Endothelial cell of umbilical vein (primary cell): ENCODE results near the gene ACP3. TPM values are rescaled to one million over a fixed set of nuclear protein-coding genes. Genes with fewer than 3 reads are reported as not detected.

Experiments used
- BruUV-seq: library from RNA; stranded (reverse); fragments of 400-500 nt; replicated peaks from 2 replicates; lab custom pipeline; 2021; lab: Mats Ljungman, UMichigan
- CTCF ChIA-PET: fragments of 300-600, 350-600 bp; sonication (Branson Sonifier 250); formaldehyde crosslinking; loops from one replicate; lab custom pipeline; 2021; ENCODE audit warnings: antibody characterized with exemption, inconsistent platforms; lab: Charles Lee
- POLR2A ChIA-PET: fragments of 300-600, 350-600 bp; sonication (Branson Sonifier 250); formaldehyde crosslinking; loops from one replicate; lab custom pipeline; 2021; ENCODE audit warnings: antibody characterized with exemption, inconsistent platforms; lab: Charles Lee
- DNase-seq: peaks from one replicate; pipeline ENCODE4 v3.0.0-alpha.2; 2011; ENCODE audit warnings: low read depth, low spot score
- FAIRE-seq: peaks from 2 replicates; lab custom pipeline; 2011; peaks lifted over from hg19 to GRCh38; lab: Jason Lieb, UNC
- H2AFZ ChIP-seq: 2 replicates; pipeline ENCODE4 v1.6.0; 2012; ENCODE audit warnings: low read depth, low read length, control low read depth, inconsistent platforms
- H3K27ac ChIP-seq: 2 replicates; pipeline ENCODE4 v1.5.1; 2011; ENCODE audit warnings: low read depth, mild to moderate bottlenecking, control low read depth, low read length, moderate library complexity; ENCODE audit not compliant: insufficient read depth
- H3K27me3 ChIP-seq, 2 experiments: 2 replicates each; pipeline versions ENCODE4 v1.6.0 to v1.6.1; 2011; ENCODE audit warnings: low read length in 2 of 2, mixed read lengths in 1 of 2; ENCODE audit not compliant: control insufficient read depth in 2 of 2, insufficient read depth in 2 of 2
- H3K36me3 ChIP-seq, 2 experiments: 2 replicates in 1 of 2; 3 replicates in 1 of 2; pipeline ENCODE4 v1.5.1; 2011; ENCODE audit warnings: low read length in 2 of 2, mild to moderate bottlenecking in 1 of 2, moderate library complexity in 1 of 2; ENCODE audit not compliant: control insufficient read depth in 2 of 2, insufficient read depth in 2 of 2; ENCODE audit errors: extremely low read depth in 1 of 2
- H3K4me1 ChIP-seq: 3 replicates; pipeline ENCODE4 v1.5.1; 2011; ENCODE audit warnings: mild to moderate bottlenecking, low read length; ENCODE audit not compliant: control insufficient read depth, insufficient read depth; ENCODE audit errors: extremely low read depth
- H3K4me2 ChIP-seq: 2 replicates; pipeline ENCODE4 v1.6.1; 2011; ENCODE audit warnings: low read length, control low read depth, mixed read lengths; ENCODE audit not compliant: insufficient read depth
- H3K4me3 ChIP-seq, 3 experiments: fragments of 200-600 bp in 1 of 3; sonication (generic), shearing (Covaris generic) in 1 of 3; replicated peaks in 1 of 3; 2 replicates each; pipeline ENCODE4 v1.5.1; 2011 to 2016; ENCODE audit warnings: control low read depth in 3 of 3, low read length in 3 of 3, mild to moderate bottlenecking in 2 of 3, inconsistent platforms in 1 of 3, low read depth in 1 of 3, moderate library complexity in 1 of 3; ENCODE audit not compliant: insufficient read depth in 1 of 3
- H3K79me2 ChIP-seq: 2 replicates; pipeline ENCODE4 v1.6.0; 2012; ENCODE audit warnings: low read length, inconsistent platforms; ENCODE audit not compliant: control insufficient read depth, insufficient read depth
- H3K9ac ChIP-seq: replicated peaks from 2 replicates; pipeline ENCODE3; 2011; ENCODE audit warnings: low read length, control low read depth; ENCODE audit not compliant: insufficient read depth; ENCODE audit errors: extremely low read depth
- H3K9me1 ChIP-seq: replicated peaks from 3 replicates; pipeline ENCODE4 v1.6.0; 2011; ENCODE audit warnings: mild to moderate bottlenecking, low read length; ENCODE audit not compliant: control insufficient read depth, insufficient read depth; ENCODE audit errors: extremely low read depth
- H3K9me3 ChIP-seq: replicated peaks from 2 replicates; pipeline ENCODE4 v1.5.1; 2012; ENCODE audit warnings: low read length, inconsistent platforms; ENCODE audit not compliant: control insufficient read depth, insufficient read depth
- H4K20me1 ChIP-seq: replicated peaks from 2 replicates; pipeline ENCODE3; 2011; ENCODE audit warnings: mild to moderate bottlenecking, low read length; ENCODE audit not compliant: control insufficient read depth, insufficient read depth; ENCODE audit errors: extremely low read depth
- EZH2 ChIP-seq: IDR thresholded peaks from 2 replicates; pipeline ENCODE4 v1.6.1; 2012; ENCODE audit warnings: borderline replicate concordance, low read depth, mild to moderate bottlenecking, moderate library complexity, low read length, inconsistent platforms; ENCODE audit not compliant: severe bottlenecking
- GATA2 ChIP-seq: IDR thresholded peaks from 2 replicates; pipeline ENCODE4 v1.7.0; 2011; ENCODE audit warnings: low read depth, mild to moderate bottlenecking, moderate library complexity, mixed read lengths, low read length; ENCODE audit not compliant: insufficient read length, insufficient read depth
- MYC ChIP-seq: IDR thresholded peaks from one replicate; pipeline ENCODE4 v1.6.1; 2011; ENCODE audit warnings: mild to moderate bottlenecking, low read depth, low read length
- dilution Hi-C: fragments of 300-500 bp; cut with MboI; formaldehyde crosslinking; loops from one replicate; pipeline ENCODE4 v1.15.0; 2019; ENCODE audit warnings: low sequenced_read_pairs; ENCODE audit not compliant: extremely low pct_ligation_motif_present
- intact Hi-C: fragments of 100-400 bp; cut with micrococcal nuclease; formaldehyde crosslinking; loops from one replicate; pipeline ENCODE4 v1.10.0; 2022
- polyA plus RNA-seq, 4 experiments: library from polyadenylated mRNA; depleted of rRNA in 3 of 4; stranded (reverse) in 3 of 4; unstranded in 1 of 4; fragments of >200 nt; gene quantifications; 2 replicates each; pipeline versions ENCODE4 v1.2.1 to v1.2.3, GENCODE V29; 2011 to 2012; ENCODE audit warnings: missing spikeins in 1 of 4
- total RNA-seq: library from RNA; stranded (reverse); gene quantifications from 2 replicates; pipeline ENCODE4 v1.2.3, GENCODE V29; 2021
- TF ChIP-seq, protein P1 (sequence below), 2 donors: IDR thresholded peaks; 1 replicate in 1 of 2; 2 replicates in 1 of 2; pipeline ENCODE4 v1.5.1; 2011; ENCODE audit warnings: low read length in 2 of 2, mild to moderate bottlenecking in 2 of 2, moderate library complexity in 2 of 2, control low read depth in 1 of 2, inconsistent platforms in 1 of 2, low read depth in 1 of 2; ENCODE audit not compliant: insufficient read depth in 1 of 2; ENCODE audit errors: extremely low read depth in 1 of 2

ACP3 gene
- total and polyA plus RNA-seq, 2 donors (not counting 3 experiments of a cell fraction or from before 2014, with no cell fraction given), result not detected

GRCh38 chr3:132352556-132353143, 35.4 kb downstream of the ACP3 start:
- DNase-seq, result peak; percentile 77
- no peaks in the 10 kb centered on the region for H3K36me3 ChIP-seq
- TF ChIP-seq MYC (no peak), EZH2 (no peak), GATA2 (peak; percentile 34)
- TF ChIP-seq, protein P1, sequence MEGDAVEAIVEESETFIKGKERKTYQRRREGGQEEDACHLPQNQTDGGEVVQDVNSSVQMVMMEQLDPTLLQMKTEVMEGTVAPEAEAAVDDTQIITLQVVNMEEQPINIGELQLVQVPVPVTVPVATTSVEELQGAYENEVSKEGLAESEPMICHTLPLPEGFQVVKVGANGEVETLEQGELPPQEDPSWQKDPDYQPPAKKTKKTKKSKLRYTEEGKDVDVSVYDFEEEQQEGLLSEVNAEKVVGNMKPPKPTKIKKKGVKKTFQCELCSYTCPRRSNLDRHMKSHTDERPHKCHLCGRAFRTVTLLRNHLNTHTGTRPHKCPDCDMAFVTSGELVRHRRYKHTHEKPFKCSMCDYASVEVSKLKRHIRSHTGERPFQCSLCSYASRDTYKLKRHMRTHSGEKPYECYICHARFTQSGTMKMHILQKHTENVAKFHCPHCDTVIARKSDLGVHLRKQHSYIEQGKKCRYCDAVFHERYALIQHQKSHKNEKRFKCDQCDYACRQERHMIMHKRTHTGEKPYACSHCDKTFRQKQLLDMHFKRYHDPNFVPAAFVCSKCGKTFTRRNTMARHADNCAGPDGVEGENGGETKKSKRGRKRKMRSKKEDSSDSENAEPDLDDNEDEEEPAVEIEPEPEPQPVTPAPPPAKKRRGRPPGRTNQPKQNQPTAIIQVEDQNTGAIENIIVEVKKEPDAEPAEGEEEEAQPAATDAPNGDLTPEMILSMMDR (IDR thresholded peaks at IDR 0.05; ENCODE audit: extremely low read depth in 1 of 2, insufficient read depth in 1 of 2, low read depth in 1 of 2, low read length in 2 of 2), result peak; percentile 78 to 84
- ChIA-PET POLR2A (no interaction called here), CTCF (interaction anchor here (0.6 to 9.4 kb wide), 13 partner anchors 9 to 183 kb away, joined by 3 to 150 read pairs (median 3); partner anchors contain the start of gene DNAJC13)
- no peaks in the 10 kb centered on the region for H3K4me1 ChIP-seq
- H3K27ac ChIP-seq, result no peak overlapping the region
- dilution Hi-C loops, result no loop called here
- H4K20me1 ChIP-seq, result no peaks in the 10 kb centered on the region
- H3K9ac ChIP-seq, result no peak overlapping the region
- no peak overlapping the region for H3K4me2 ChIP-seq
- H3K9me3 ChIP-seq, result no peaks in the 10 kb centered on the region
- no TSS peak for BruUV-seq
- H3K9me1 ChIP-seq, result no peaks in the 10 kb centered on the region
- FAIRE-seq, result peak; percentile 70
- H3K79me2 ChIP-seq, result no peaks in the 10 kb centered on the region
- H3K27me3 ChIP-seq, result peaks cover 0 to 4% of the 10 kb centered on the region in 2 experiments
- no peak overlapping the region for H3K4me3 ChIP-seq
- intact Hi-C loops, result loop anchor here (1.0 to 10.0 kb wide), 5 partner anchors 47 to 290 kb away; no protein-coding TSS in a partner anchor
- H2AFZ ChIP-seq, result no peak overlapping the region
